ENCODE data around the gene PRPSAP1.
A peak's percentile ranks its signal among the peaks of the same experiment; 100 is the strongest.

The PRPSAP1 gene

DNA sequence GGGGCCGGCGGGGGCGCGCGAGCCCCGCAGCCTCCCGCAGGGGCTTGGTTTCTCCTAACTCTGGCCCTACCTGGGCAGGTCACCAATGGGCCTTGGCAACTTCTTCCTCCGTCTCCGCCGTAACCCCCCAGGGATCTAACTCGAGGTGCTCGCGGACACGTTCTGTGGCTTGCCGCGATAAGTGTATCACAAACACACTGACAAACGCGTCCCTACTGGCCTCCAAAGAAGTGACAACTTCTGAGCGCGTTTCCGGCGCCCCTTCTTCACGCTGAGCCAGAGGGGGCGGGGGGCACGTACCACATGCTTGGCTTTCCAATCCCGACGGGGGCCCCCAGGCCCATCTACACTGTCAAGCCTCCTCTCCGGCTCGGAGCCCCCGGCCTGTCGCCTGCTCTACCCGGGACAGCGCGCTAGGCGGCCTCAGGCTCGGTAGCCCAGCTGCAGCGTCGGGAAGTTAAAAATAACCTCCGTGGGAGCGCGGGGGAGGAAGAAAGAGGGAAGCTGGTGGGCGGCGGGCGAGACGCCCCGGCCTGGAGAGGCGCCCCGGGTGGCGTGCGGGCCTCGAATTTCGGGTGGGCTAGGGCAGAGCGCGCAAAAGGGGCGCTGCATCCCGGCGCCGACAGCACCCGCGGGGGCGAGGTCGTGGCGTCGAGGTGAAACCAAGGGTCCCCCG lies 30.0 kb upstream of the PRPSAP1 start:
- DNase-seq (ENCODE audit: low spot score), result no peak

DNA sequence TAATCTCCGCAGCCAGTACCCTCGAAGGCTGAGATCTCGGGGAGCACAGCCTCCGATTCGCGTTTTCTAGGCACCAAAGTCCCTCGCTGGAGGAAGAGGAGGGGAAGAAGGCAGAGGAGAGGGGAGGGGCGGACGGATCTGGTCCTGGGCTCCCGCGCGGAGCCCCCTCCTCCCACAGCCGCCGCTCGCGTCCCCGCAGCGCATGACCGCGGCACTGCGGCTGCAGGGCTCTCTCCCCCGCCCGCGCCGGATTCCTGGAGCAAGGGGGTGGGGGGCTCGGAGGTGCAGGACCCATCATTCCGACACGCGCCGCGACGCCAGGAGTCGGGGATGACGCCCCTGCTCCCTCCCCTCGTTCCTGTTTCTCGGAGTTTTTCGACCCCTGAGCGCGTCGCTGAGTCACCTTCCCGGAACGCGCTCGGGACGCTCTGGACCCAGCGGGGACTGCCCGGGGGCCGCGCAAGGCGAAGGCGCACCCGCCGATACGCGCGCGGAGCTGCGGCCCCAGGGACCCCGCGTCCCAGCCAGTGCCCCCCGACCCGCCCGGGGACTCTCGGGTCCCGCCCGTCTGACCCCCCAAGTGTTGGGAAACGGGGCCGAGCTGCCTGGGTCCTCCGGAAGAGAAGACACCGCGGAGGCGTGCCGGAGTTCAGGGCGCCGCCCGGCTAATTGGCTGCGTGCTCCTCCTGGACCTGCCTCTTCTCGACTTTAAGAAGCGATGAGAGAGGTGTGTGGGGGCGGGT lies 29.3 kb upstream of the PRPSAP1 start:
- DNase-seq (ENCODE audit: low spot score), result no peak

DNA sequence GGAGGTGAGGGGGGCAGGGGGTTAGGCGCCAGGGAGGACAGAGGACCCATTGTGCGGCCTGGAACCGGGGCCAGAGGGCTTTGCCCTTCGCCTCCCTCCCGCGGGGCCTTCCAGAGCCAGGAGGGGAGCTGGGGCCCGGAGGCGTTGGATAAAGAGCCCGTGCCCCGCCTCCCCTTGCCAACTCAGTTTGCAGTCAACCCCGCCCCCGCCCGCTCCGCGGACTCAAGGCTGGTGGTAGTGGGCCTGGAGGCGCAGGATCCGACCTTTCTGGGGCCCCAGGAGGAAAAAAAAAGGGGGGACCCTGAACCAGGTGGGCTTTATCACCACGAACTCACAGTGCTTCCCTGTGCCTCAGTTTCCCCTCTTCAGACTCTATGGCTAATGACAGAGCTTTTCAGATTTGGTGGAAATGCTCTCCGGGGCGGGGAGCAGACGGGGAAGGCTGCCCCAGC lies 28.7 kb upstream of the PRPSAP1 start:
- DNase-seq (ENCODE audit: low spot score), result no peak

DNA sequence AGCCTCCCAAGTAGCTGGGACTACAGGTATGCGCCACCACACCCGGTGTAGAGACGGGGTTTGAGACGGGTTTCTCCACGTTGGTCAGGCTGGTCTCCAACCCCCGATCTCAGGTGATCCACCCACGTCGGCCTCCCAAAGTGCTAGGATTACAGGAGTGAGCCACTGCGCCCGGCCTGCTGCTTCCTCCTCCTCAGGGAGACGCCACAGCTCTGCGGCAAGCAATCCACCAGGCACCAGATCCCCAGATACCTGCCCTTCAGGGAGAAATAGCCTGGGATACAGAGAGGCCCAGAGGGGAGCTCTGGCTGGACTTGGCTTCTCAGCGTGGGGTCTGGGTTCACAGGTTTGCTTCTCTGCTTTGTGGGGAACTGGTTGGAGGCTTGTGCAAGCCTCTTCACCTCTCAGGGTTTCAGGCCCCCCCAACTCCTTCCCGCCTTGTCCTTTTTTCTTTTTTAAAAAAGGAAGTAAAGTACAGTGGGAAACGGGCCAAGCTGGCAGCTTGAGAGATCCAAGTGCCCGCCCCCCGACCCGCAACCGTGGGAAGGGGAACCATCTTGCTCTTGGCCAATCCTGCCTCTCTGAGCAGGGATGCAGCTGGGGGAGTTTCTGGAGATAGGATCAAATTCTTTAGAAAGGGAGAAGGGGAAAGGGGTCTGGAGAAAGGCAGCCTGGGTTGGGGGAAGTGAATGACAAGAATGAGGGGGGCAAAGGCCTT lies 28.1 kb upstream of the PRPSAP1 start:
- no peak for DNase-seq (ENCODE audit: low spot score)

DNA sequence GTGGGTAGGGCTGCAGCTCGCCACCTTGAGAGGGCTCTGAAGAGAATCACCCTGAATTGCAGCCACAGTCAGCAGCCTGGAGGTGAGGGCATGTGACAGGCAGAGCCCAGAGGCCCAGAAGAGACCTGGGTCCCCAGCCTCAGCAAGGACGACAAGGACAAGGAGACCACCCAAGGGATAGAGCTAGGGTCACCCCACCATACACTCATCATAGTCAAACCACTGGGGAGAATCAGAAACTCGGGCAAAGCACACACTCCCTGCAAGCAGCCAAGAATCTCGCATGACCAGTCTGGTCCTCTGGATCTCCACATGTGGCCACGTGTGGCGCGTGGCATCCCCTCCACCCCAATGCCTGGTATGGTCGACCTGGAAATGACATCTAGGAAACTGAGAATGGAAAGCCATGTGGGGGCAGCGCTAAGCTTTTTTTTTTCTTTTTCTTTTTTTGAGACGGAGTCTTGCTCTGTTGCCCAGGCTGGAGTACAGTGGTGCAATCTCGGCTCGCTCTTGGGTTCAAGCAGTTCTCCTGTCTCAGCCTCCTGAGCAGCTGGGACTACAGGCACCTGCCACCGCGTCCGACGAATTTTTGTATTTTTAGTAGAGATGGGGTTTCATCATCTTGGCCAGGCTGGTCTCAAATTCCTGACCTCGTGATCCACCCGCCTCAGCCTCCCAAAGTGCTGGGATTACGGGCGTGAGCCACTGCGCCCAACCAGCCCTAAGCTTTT lies 26.1 kb upstream of the PRPSAP1 start:
- DNase-seq (ENCODE audit: low spot score), result no peak

DNA sequence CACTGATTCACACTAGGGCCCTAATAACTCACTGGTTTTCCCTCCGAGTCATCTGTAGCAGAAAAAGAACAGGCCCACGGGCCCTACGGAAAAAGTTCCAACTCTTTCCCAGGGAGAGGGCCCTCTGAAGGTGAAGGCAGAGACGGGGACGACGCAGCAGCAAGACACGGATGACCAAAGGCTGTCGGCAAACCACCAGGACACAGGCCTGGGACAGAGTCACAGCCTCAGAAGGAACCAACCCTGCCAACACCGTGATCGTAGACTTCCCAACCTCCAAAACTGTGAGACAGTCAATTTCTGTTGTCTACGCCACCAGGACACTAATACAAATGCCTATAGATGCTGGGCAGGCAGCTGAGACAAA lies 25.5 kb upstream of the PRPSAP1 start:
- DNase-seq (ENCODE audit: low spot score), result no peak

DNA sequence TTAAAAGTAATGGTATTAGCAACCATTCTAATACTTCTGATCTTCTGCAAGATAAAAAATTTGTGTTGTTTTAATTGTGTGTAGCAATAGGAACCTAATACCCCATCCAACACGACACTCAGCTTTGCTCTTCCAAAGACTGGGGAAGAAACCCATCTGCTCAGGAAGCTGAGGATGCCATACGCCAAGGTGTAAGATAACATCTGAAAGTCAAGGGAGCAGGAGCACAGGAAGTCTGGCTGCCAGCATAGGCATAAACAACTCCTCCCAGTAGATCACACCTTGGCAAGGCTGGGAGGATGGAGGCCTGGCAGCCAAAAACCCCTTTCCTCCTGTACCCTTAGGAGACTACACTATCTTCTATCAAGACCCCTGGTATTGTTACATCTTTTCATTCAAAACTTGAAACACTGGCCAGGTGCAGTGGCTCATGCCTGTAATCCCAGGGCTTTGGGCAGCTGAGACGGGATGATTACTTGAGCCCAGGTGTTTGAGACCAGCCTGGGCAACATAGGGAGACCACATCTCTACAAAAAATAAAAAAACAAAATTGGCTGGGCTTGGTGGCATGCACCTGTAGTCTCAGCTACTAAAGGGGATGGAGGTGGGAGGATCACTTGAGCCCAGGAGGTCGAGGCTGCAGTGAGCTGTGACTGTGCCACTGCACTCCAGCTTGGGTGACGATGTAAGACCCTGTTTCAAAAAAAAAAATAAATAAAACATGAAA lies 25.0 kb upstream of the PRPSAP1 start:
- DNase-seq (ENCODE audit: low spot score), result peak; percentile 57

DNA sequence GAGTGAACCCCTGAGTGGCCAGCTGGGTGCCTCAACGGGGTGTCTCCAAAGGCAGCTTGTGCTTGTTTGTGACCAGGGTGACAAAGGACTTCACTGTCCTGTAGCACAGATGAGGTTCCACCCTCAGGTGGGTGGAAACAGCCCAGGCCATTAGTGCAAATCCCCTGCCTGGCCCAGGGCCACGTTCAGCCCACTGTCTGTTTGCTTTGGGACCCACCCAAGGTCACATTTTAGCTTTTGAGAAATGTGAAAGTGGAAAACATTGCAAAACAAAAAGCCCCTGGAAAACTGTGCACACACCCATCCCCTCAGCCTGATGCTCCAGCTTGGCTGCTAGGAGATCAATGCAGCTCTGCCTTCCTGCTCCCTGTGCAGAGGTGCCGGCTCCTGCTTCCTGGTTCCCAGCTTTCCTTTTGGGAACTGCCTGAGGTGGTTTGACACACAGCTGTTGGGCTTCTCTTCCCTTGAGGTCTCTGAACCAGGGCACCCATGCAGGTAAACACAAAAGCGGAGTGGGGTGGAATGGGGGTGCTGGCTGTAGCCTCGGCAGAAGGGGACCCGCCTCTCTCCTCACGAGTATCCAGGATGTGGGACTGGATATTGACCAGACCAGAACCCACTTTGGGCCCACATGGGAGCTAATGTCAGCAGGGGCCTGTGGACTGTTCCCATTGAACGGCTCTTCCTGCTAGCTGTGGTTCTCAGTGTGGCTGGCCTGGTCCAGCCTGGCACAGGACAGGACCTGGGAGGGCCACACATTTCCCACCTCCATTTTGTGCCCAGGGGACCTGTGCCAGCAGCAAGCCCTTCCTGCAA lies 22.8 kb upstream of the PRPSAP1 start:
- no peak for DNase-seq (ENCODE audit: low spot score)

DNA sequence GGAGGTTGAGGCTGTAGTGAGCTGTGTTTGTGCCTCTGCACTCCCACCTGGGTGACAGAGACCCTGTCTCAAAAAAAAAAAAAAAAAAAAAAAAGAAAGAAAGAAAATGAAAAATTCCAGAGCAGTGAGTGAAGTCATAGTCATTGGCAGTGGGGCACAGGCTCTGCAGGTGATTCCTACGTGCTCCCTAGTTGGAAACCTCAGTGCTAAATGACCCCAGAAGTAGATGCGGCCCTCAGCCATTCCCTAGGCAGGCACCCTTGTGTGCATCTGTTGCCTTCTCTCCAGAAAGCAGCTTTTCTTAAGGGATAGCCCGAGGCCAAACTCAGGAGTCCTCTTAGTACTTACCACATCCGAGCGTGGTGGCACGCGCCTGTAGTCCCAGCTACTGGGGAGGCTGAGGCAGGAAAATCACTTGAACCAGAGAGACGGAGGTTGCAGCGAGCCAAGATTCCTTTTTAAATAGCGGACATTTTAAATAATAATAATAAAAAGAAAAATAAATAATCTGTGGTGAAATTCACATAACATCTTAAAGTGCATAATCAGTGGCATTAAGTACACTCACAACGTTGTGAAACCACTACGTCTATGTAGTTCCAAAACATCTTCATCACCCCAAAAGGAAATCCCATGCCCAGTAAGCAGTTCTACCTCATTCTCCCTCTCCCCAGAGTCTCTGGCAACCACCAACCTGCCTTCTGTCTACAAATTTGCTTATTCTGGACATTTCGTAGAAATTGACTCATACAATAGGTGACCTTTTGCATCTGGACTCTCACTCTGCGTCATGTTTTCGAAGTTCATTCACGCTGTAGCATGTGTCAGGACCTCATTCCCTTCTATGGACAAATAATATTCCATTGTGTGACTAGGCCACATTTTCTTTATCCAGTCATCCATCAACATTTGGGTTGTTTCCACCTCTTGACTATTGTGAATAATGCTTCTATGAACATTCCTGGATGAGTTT lies 18.2 kb upstream of the PRPSAP1 start:
- no peak for DNase-seq (ENCODE audit: low spot score)

DNA sequence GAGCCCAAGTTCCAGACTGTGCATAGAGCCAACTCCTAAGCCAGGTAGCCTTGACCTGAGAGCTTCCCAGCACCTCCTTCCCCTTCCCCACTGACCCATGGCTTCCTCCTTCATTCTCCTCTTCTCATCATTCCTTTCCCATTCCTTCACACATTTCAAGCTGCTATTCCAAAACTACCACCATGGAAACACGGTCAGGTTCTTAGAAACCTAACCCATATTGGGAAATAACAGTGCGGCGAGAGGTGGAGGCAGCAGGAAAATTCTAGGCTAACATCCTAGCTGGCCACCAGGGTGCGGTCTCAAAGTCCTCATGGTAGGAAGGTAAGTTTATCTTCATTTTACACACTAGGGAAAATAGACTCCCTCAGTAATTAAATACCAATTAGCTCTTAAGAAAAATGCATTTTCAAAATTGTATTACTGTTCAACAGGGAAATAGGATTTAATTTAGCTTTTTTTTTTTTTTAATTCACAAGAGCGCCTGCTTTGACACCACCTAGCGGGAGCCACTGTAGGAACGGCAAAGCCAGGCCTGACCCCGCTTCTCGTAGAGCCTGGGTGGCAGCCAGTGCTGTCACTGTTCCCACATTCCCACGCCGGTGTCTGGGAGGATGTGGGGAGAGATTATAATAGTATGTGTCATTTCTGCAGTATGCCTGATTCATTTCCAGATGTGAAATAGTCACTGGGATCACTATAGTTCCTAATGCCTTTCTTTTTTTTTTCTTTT lies 16.7 kb upstream of the PRPSAP1 start:
- DNase-seq (ENCODE audit: low spot score), result peak; percentile 57

DNA sequence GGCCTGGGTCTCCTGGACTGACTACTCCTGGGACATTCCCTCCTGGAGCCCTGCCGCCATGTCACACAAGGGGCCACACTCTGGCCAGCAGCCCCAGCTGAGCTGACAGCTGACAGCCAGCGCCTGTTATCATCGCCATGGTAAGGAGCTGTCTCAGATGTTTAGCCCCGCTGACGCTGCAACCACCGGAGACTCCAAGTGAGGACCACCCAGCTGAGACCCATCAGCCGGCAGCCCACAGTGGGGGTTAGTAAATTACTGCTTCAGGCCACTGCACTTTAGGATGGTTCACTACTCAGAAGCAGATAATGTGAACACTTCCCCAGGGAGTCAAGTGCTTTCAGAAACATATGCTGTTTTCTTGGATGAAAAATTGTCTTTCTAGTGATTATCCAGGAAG lies 16.1 kb upstream of the PRPSAP1 start:
- DNase-seq (ENCODE audit: low spot score), result no peak

DNA sequence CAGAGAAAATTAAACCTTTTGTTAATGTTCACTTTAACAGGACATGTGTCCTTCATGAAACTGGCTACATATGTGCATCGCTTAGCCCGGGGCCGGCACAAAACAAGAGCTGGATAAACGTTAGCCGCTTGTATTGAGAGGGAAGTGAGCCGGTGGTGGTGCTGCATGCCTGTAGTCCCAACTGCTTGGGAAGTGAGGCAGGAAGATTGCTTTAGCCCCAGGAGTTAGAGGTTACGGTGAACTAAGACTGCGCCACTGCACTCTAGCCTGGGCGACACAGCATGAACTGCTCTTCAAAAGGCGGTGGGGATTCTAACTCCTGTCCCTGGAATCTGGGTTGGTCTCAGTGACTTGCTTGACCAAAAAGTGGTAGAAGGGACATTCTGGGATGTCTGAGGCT lies 15.7 kb upstream of the PRPSAP1 start:
- DNase-seq (ENCODE audit: low spot score), result no peak

DNA sequence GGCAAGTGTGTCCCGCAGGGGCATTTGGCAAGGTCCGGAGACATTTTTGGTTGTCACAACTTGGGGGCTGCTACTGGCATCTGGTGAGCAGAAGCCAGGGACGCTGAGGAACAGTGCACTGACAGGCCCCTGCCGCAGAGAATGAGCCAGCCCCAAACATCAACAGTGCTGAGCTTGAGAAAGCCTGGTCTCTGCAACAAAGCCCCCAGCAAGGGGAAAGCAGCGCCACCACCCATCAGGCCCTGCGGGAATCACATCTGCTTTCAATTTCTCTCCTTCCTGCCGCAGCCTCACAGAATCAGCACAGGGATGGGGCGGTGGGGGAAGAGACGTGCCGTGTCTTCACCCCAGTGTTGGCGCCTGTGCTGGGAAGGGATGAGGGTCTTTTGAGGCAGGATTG lies 14.8 kb upstream of the PRPSAP1 start:
- peak; percentile 66 for DNase-seq (ENCODE audit: low spot score)

DNA sequence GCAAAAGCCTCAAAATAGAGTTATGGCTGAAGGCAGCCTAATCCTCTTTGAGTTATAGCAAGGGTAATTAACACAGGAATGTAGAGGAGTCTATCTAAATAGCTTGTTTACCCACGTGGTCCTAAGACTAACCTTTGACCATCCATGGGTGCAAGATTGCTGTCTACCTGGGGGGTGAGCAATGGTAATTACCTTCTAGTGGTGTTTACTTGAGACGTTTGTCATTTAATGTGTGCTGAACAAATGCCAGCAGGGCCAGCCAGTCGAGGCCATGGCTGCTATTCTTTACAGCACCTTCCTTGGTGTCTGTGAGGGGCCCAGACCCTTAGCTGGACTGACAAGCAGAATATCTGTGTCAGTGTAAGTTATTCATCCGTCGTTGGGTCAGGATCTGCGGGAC lies 13.9 kb upstream of the PRPSAP1 start:
- DNase-seq (ENCODE audit: low spot score), result no peak

DNA sequence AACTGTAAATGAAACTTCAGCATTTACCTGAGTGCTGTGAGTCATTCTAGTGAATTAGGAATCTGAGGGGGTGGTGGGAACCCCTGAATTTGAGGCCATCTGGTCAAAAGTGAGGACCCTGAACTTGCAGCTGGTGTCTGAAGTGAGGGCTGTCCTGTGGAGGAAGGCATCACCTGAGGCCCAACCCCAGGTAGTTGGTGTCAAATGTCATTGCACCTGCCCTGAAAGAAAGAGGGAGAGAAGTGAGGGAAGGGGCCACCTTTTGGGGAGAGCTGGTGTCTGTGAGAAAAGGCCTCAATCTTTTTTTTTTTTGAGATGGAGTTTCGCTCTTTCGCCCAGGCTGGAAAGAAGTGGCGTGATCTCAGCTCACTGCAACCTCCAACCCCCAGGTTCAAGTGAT lies 12.5 kb upstream of the PRPSAP1 start:
- DNase-seq (ENCODE audit: low spot score), result no peak

DNA sequence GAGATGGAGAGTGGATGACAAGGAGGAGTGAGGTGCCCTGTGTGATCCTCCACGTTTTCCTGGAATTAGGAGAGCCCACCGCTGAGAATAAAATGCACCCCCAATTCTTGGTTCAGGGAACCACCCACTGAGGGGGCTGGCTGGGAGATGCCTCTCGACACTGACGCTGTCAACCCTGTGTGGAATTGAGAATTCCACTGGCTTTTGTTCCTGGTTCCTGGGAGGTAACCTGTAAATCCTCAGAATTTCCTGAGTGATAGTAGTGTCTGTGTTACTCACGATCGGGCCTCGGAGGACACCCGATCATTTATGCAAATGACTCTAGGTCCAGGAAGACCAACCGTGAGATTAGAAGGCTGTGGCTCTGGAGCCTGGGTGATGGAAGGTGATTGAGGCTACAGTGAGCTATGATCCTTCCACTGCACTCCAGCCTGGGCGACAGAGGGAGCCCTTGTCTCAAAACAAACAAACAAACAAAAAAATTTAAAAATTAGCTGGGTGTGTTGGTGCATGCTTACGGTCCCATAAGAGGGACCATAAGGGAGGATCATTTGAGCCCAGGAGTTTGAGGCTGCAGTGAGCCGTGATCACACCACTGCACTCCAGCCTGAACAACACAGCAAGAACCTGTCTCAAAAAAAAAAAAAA lies 11.7 kb upstream of the PRPSAP1 start:
- DNase-seq (ENCODE audit: low spot score), result no peak

DNA sequence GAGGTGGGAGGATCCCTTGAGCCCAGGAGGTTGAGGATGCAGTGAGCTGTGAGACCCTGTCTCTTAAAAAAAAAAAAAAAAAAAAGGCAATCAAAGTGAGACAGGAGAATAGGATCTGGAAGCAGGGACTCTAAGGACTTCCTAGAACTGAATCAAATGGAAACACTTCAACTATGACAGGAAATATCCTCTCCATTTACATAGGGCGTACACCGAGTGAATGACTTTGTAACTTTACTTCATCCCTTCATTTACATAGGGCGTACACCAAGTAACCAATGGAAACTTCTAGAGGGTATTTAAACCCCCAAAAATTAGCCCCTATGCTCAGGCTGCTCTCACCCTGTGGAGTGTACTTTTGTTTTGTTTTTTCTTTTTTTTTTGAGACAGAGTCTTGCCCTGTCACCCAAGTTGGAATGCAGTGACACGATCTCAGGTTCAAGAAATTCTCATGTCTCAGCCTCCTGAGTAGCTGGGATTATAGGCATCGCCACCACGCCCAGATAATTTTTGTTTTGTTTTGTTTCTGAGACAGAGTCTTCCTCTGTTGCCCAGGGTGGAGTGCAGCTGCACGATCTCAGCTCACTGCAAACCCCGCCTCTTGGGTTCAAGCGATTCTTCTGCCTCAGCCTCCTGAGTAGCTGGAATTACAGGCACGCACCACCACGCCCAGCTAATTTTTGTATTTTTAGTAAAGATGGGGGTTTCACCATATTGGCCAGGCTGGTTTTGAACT lies 9.6 kb upstream of the PRPSAP1 start:
- DNase-seq (ENCODE audit: low spot score), result no peak

Measured in SK-N-DZ (cell line).